Suppressor macrophage treated with lipopolysaccharide for 4 hours (primary cell): ENCODE measurements around the gene TPD52L1.
"Not testable (repeated sequence)": the region's sequence is repeated elsewhere in the genome, so short reads cannot be mapped to it uniquely, and the experiment has no call there.

Source experiments
- DNase-seq: peaks from one replicate; pipeline ENCODE4 v3.0.0-alpha.2; 2020

Gene TPD52L1

GRCh38 chr6:125144822-125145221, 8.8 kb upstream of the TPD52L1 start:
- no peak for DNase-seq

DNA sequence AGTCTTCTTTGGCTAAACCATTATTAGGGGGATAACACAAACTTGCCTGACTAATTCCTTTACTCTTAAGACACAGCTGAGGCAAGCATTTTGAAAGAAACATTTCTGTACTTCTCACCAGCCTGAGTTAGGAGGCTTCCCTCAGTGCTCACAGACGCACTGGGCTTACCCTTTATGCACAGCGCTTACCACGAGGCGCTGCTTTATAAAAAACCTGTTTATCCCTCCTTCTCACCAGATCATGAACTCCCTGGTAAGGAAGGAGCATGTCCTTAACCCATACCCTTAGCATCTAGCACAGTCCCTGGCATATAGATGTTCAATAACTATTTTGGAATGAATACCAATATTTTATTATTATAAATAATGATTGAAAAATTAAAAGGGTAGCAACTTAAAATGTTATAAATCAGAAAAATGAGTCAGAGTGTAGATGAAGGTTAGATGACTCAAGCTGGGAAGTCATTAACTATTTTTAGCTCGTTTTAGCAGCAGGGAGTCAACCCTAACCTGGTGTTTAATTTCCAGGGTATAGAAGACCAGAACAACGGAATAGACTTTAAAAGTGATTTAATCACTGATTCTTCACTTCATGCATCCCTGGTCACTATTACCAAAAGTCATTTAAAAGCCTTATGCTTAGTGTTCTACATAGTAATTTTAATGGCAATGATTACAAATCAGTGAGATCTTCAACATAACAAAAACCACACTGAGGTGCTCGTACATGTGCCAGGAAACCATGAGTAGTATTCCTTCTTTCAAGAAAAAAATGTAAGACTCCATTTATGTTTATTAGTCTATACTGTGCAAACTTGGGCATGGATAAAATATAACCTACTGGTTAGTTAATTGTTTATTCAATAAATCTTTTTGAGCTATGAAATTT, 4.1 kb upstream of the TPD52L1 start:
- DNase-seq: no peak

- no peak for DNase-seq
Observed at GRCh38 chr6:125151700-125152099, 1.9 kb upstream of the TPD52L1 start.

- DNase-seq: no peak
Observed at GRCh38 chr6:125154118-125154760, 666 bp downstream of the TPD52L1 start.

GRCh38 chr6:125154761-125155135, 1.2 kb downstream of the TPD52L1 start:
- DNase-seq: no peak

DNA sequence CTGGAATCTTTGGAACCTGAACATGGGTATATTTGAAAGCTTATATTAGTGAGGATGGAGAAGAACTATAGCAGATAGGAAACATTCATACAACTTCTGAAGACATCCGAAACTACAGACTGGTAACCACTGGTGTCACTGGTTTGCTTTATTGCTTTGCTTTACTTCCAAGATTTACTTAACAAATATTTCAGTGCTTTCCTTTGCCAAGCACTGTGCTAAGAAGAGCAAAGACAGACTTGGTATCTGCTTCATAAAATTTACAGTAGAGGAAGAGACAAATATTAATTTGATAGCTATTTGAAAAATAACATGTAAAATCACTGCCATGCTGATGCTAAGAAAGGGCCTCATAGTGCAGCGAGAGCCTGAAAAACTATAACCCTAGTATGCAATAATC, 1.8 kb downstream of the TPD52L1 start:
- no peak for DNase-seq

DNA sequence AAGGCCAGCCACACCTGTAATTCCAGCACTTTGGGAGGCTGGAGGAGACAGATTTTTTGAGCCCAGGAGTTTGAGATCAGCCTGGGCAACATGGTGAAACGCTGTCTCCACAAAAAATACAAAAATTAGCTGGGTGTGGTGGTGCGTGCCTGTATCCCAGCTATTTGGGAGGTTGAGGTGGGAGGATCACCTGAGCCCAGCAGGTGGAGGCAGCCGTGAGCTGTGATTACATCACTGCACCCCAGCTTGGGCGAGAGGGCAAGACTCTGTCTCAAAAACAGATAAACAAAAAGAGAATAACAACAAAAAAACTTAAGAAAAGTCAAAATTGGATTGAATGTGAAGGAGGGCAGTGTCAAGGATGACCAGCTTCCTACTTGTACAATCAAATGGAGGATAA, 2.9 kb downstream of the TPD52L1 start:
- DNase-seq: no peak

GRCh38 chr6:125157280-125157679, 3.7 kb downstream of the TPD52L1 start:
- no peak for DNase-seq

DNA sequence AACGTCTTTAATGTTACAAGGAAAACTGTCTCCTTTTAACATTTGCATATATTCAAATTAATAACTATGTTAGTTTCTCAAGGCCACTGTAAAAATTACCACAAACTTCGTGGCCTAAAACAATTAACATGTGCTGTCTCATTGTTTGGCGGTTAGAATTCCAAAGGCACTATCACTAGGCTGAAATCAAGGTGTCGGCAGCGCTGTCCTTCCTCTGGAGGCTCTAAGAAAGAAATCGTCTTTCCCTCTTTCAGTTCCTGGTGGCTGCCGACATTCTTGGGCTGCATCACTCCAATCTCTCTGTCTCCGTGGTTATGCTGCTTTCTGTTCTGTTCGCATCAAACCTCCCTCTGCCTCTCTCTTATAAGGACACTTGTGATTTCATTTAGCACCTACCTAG, 4.2 kb downstream of the TPD52L1 start:
- no peak for DNase-seq

- DNase-seq: not testable (repeated sequence)
Observed at GRCh38 chr6:125163339-125163738, 9.8 kb downstream of the TPD52L1 start.

DNA sequence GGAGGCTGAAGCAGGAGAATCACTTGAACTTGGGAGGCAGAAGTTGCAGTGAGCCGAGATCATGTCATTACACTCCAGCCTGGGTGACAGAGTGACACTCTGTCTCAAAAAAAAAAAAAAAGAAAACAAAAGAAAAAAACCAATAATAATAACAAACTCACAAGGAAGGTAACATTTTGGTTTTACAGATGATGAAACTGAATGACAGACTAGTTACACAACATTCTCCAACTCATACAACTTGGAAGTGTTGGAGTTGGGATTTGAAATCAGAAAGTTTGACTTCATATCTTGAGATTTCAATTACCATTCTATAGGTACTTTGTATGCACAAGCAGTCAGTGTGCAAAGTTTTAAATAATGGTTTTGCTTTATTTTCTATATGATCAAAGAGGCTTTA, 10.2 kb downstream of the TPD52L1 start:
- DNase-seq: no peak

GRCh38 chr6:125164696-125165095, 11.1 kb downstream of the TPD52L1 start:
- DNase-seq: no peak

DNA sequence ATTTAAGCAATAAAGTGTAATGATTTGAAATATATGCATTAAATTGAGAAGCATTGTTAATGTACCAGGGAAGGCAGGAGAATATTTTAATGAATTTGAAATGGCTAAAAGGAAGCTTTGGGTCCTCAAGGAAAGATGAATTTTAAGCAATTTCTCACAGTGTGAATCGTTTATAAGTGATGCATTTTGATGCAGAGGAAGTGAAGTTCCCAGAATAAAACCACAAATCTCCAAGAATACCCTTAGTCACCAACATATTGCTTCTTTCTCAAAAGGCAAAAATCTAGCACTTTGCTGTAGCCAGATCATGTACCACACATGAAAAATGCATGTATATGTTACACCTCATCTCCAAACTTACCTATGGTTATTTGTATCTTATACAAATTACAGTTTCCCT, 11.7 kb downstream of the TPD52L1 start:
- DNase-seq: no peak

DNA sequence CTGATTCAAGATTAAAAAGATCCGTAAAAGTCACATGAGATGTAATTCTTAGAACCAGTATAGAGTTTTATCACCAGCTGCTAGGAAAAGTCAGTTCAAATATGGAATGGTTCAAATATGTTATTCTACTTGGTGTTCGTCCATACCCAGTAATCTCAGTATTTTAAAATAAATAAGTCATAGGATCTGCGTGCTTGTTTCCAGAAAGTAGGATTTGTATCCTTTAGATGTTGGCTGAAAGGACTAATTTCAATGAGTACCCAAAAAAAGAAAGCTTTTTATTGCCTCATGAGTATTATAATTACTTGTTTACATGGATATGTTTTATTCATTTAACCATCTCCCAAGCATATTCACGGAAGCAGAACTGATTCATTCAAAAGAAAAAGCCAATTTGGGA, 12.2 kb downstream of the TPD52L1 start:
- DNase-seq: no peak

DNA sequence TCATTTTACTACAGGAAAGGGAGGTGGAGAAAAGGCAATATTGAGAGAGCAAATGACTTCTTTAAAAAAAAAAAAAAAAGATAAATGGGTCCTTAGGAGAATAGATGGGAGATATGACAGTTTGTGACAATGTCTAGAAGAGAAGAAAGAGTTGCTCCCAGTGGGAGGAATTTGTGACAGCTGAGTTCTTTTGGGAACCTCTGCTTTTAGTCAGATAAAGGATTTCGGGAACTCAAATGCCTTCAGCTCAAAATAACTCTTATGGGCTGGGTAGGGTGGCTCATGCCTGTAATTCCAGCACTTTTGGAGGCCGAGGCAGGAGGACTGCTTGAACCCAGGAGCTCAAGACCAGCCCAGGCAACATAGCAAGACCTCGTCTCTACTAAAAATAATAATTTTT, 13.1 kb downstream of the TPD52L1 start:
- no peak for DNase-seq

GRCh38 chr6:125167579-125167978, 14.0 kb downstream of the TPD52L1 start:
- DNase-seq: no peak

GRCh38 chr6:125169058-125169457, 15.5 kb downstream of the TPD52L1 start:
- no peak for DNase-seq

DNA sequence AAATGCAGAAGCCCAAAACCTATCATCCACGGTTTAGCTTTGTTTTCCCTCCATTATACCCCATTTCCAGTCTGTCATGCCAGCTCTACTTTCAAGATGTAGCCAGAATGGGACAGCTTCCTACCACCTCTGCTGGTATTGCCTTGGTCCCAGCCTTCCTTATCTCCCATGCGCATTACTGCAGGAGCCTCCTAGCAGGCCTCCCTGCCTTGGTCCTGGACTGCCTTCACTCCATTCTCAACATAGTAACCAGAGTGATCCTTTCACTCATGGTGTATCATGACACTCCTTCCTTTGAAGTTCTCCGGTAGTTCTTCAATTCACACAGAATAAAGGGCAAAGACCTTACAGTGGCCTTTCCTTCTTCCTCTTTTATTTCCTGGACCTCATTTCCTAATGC, 15.9 kb downstream of the TPD52L1 start:
- no peak for DNase-seq

DNA sequence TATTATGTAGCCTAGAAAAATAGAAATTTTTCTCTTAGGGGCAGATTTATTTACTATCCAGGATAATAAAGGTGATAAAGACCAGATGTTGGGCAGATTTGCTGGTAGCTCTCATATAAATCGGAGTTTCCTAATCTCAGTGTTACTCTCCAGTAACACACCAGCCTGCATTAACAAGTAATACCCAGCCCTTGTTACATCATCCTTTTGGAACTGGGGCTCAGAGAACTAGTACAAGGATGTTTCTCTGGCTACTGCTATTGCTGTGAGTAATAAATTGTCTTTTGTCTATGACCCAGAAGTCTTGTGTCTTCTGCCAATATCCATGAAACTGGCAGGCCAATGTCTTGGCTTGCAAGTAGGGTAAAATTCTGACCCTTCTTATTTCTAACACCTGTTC, 16.8 kb downstream of the TPD52L1 start:
- DNase-seq: no peak

DNA sequence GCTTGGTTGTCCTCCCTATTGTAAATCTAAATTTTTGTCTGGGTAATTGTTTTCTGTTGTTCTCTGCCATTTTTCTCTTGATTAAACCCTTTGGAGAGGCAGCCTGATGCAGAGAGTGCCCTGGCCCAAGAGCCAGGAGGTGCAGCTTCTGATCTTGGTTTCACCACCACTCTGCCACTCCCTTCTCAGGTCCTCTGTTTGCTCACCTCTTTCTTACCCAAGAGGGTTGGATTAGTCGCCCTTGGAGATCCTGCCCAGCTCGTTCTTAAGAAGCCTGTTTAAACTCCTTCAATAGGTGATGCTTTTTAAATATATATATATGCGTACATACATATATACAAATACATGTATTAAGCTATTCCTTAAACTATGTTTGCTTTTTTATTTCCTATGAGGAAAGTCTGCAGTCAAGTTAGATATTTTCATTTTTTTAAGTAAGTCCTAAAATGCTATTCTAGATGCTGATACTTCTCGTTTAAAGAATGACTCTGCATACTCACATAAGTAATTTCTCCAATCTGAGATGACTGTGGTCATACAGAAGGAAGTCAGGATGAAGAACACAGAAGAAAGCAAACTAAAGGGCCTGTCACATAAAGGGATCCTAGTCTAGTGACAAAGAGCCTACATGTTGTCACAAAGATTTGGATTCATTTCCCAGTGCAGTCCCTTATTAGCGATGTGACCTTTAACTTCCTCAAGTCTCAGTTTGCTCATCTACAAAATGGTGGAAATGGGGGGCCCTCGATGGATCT, 19.9 kb downstream of the TPD52L1 start:
- no peak for DNase-seq

- DNase-seq: no peak
Observed at GRCh38 chr6:125174626-125175025, 21.1 kb downstream of the TPD52L1 start.

GRCh38 chr6:125175466-125176048, 22.0 kb downstream of the TPD52L1 start:
- no peak for DNase-seq

DNA sequence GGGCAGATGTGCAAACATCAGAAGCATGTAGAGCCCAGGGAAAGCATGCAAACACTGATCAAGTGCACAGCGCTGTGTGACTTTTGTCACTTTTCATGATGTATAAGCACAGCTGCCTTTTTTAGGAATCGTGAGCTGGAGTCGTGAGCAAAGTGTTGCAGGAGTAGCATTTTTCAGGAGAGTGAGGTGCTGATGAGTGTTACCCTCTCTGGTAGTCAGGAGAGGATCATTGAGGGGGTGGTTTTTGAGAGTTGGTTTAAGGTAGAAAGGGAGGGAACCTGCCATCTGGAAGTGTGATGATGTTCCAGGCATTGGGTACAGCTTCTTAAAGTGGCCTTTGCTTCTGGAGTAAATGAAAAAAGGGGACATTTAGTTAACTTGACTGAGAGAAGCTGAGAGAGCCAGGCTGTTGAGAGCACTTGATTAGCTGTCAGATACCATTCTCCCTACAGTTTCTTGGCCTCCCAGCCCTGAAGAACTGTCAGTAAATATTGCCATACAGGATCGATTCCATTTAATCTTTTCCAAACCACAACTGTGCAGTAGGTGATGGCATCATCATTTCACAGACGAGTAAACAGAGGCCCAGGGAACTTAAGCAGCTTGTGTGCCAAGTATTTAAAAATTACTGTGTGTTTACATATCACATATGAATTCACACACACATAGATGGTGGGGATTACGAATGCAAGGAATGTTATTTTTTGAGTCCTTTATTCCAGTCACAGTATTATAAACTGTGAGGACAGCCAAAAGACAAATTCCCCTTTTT, 28.9 kb downstream of the TPD52L1 start:
- DNase-seq: no peak
